Measurements from ENCODE around the gene SPRN.
"Not testable (repeated sequence)": the region's sequence is repeated elsewhere in the genome, so short reads cannot be mapped to it uniquely, and the experiment has no call there.

SPRN gene

GRCh38 chr10:133385214-133385613, 39.2 kb downstream of the SPRN start:
- no peaks in the 10 kb centered on the region for H3K36me3 ChIP-seq (ENCODE audit: insufficient read depth, low read length)
- no peak overlapping the region for H3K9ac ChIP-seq (ENCODE audit: low read length)
- H3K27ac ChIP-seq (ENCODE audit: low read depth, low read length): no peak overlapping the region
- H3K4me3 ChIP-seq (ENCODE audit: low read depth in 1 of 2, low read length in 2 of 2): no peak overlapping the region
- H3K9me3 ChIP-seq (ENCODE audit: low read length): no peaks in the 10 kb centered on the region
- H3K27me3 ChIP-seq (ENCODE audit: control insufficient read depth in 1 of 2, insufficient read depth in 2 of 2, low read length in 2 of 2): no peaks in the 10 kb centered on the region
- H3K4me1 ChIP-seq (ENCODE audit: insufficient read depth, low read length): no peaks in the 10 kb centered on the region

DNA sequence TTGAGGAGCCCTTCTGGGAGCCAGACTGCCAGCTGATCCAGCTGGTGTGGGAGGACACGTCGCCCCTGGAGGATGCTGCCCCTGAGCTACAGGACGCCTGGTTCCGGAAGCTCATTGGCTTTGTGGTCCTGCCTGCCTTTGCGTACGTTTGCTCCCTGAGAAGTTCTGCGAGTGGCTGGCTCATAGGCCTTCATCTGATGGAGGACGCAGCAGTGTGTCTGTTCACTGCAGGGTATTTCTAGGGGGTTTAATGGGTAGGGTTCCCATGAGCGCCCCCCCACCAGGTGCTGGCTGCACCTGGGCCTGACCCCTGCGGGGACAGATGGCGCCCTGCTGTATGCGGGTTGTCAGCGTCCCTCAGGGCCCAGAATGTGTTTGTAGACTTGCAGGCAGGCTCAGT, 40.4 kb downstream of the SPRN start:
- peaks cover 4% of the 10 kb centered on the region for H3K4me1 ChIP-seq (ENCODE audit: insufficient read depth, low read length)
- H3K9ac ChIP-seq (ENCODE audit: low read length): no peak overlapping the region
- H3K36me3 ChIP-seq (ENCODE audit: insufficient read depth, low read length): no peaks in the 10 kb centered on the region
- no peak overlapping the region for H3K27ac ChIP-seq (ENCODE audit: low read depth, low read length)
- no peaks in the 10 kb centered on the region for H3K27me3 ChIP-seq (ENCODE audit: control insufficient read depth in 1 of 2, insufficient read depth in 2 of 2, low read length in 2 of 2)
- H3K9me3 ChIP-seq (ENCODE audit: low read length): no peaks in the 10 kb centered on the region
- no peak overlapping the region for H3K4me3 ChIP-seq (ENCODE audit: low read depth in 1 of 2, low read length in 2 of 2)

GRCh38 chr10:133383551-133383950, 40.9 kb downstream of the SPRN start:
- no peaks in the 10 kb centered on the region for H3K36me3 ChIP-seq (ENCODE audit: insufficient read depth, low read length)

GRCh38 chr10:133381036-133381435, 43.4 kb downstream of the SPRN start:
- Histone ChIP-seq H3K4me1 (ENCODE audit: insufficient read depth, low read length) (peaks cover 11% of the 10 kb centered on the region), H3K27ac (ENCODE audit: low read depth, low read length) (no peak overlapping the region), H3K9me3 (ENCODE audit: low read length) (no peaks in the 10 kb centered on the region), H3K27me3 (ENCODE audit: control insufficient read depth in 1 of 2, insufficient read depth in 2 of 2, low read length in 2 of 2) (no peaks in the 10 kb centered on the region), H3K36me3 (ENCODE audit: insufficient read depth, low read length) (no peaks in the 10 kb centered on the region), H3K9ac (ENCODE audit: low read length) (no peak overlapping the region), H3K4me3 (ENCODE audit: low read depth in 1 of 2, low read length in 2 of 2) (no peak overlapping the region)

More at GRCh38 chr10:133383551-133383950, 40.9 kb downstream of the SPRN start:
- H3K4me1 ChIP-seq (ENCODE audit: insufficient read depth, low read length): peaks cover 4% of the 10 kb centered on the region
- H3K27me3 ChIP-seq (ENCODE audit: control insufficient read depth in 1 of 2, insufficient read depth in 2 of 2, low read length in 2 of 2): no peaks in the 10 kb centered on the region
- no peaks in the 10 kb centered on the region for H3K9me3 ChIP-seq (ENCODE audit: low read length)
- no peak overlapping the region for H3K27ac ChIP-seq (ENCODE audit: low read depth, low read length)
- no peak overlapping the region for H3K9ac ChIP-seq (ENCODE audit: low read length)
- no peak overlapping the region for H3K4me3 ChIP-seq (ENCODE audit: low read depth in 1 of 2, low read length in 2 of 2)

DNA sequence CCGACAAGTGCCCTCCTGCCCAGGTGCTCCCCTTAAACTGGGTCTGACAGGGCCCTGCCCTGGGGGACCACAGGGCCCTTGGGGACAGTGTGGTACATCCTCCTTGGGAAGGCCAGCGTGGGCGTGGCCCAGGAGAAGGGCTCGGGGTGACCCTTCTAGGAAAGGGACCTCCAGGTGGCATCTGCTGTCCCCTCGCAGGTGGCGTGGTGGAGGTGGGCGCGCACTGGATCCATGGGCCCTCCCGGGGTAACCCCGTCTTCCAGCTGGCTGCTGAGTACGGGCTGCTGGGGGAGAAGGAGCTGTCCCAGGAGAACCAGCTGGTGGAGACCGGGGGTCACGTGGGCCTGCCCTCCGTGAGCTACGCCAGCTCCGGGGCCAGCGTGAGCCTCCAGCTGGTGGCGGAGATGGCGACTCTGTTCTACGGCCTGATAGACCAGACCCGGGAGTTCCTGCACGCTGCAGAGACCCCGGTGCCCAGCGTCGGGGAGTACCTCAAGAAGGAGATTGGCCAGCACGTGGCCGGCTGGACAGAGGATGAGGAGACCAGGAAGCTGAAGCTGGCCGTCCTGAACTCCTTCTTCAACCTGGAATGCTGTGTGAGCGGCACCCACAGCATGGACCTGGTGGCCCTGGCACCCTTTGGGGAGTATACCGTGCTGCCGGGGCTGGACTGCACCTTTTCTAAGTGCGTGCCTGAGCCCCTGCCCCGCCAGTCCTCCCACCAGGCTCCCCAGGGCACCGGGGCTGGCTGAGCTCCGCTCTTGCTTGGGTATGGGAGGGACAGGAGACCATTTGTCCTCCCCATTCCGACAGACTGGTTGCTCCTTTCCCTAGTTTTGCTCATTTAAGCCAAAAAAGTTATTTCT, 44.4 kb downstream of the SPRN start:
- H3K27me3 ChIP-seq (ENCODE audit: control insufficient read depth in 1 of 2, insufficient read depth in 2 of 2, low read length in 2 of 2): no peaks in the 10 kb centered on the region
- H3K4me1 ChIP-seq (ENCODE audit: insufficient read depth, low read length): peaks cover 11% of the 10 kb centered on the region
- H3K4me3 ChIP-seq (ENCODE audit: low read depth in 1 of 2, low read length in 2 of 2): peak overlapping the region; percentile 52 to 87
- H3K9ac ChIP-seq (ENCODE audit: low read length): no peak overlapping the region
- H3K27ac ChIP-seq (ENCODE audit: low read depth, low read length): peak overlapping the region; percentile 68
- no peaks in the 10 kb centered on the region for H3K36me3 ChIP-seq (ENCODE audit: insufficient read depth, low read length)
- no peaks in the 10 kb centered on the region for H3K9me3 ChIP-seq (ENCODE audit: low read length)

GRCh38 chr10:133379152-133379800, 45.1 kb downstream of the SPRN start, which contains the start of gene PAOX:
Gene PAOX (plus strand): TSS chr10:133379262. CDS start chr10:133379317, 55 bp downstream.
- Histone ChIP-seq H3K9ac (ENCODE audit: low read length) (peak within 1 kb of the TSS; percentile 20), H3K36me3 (ENCODE audit: insufficient read depth, low read length) (no peaks in the 10 kb centered on the region), H3K4me3 (ENCODE audit: low read depth in 1 of 2, low read length in 2 of 2) (peak within 1 kb of the TSS; percentile 82 to 87), H3K9me3 (ENCODE audit: low read length) (no peaks in the 10 kb centered on the region), H3K27ac (ENCODE audit: low read depth, low read length) (peak within 1 kb of the TSS; percentile 86), H3K27me3 (ENCODE audit: control insufficient read depth in 1 of 2, insufficient read depth in 2 of 2, low read length in 2 of 2) (no peaks in the 10 kb centered on the region), H3K4me1 (ENCODE audit: insufficient read depth, low read length) (peaks cover 11% of the 10 kb centered on the region)

DNA sequence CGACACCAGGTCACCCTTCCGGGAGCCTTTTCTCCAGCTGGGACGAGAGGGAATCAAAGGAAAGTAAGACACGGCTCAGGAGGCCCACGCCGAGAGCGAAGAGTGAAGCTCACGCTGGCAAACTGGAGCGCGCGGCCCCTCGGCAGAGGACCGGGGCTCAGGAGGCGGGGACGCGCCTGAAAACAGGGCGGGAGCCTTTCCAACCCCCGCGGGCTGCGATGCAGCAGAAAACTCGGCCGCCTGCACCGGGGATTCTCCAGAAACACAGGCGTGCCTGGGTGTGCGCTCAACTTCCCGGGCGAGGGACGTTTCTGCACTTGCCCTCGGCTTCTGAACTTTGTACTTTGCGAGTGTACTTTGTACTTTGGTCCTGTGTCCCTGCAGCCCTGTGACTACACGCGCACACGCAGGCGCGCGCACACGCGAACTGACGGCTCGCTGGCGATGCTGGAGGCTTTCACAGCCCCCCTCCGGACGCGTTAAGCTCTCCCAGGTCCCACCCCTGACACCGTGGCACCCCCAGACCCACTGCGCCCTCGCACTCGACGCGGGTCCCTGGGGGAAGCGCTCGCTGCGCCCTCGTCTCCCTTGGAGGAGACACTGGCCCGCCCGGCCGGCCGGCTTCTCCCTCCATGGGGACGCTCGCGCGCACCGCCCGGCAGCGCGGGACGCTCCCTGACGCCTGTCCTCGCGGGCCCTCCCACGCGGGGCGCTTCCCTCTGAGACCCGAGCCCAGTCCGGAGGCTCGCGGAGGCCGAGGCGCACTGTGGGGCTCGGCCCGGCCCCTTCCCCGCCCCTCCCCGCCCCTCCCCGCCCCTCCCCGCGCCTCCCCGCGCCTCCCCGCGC, 46.0 kb downstream of the SPRN start:
- H3K9me3 ChIP-seq (ENCODE audit: low read length): no peaks in the 10 kb centered on the region
- H3K9ac ChIP-seq (ENCODE audit: low read length): peak overlapping the region; percentile 20
- no peaks in the 10 kb centered on the region for H3K27me3 ChIP-seq (ENCODE audit: control insufficient read depth in 1 of 2, insufficient read depth in 2 of 2, low read length in 2 of 2)
- no peaks in the 10 kb centered on the region for H3K36me3 ChIP-seq (ENCODE audit: insufficient read depth, low read length)
- H3K4me1 ChIP-seq (ENCODE audit: insufficient read depth, low read length): peaks cover 11% of the 10 kb centered on the region
- peak overlapping the region; percentile 52 to 82 for H3K4me3 ChIP-seq (ENCODE audit: low read depth in 1 of 2, low read length in 2 of 2)
- peak overlapping the region; percentile 86 for H3K27ac ChIP-seq (ENCODE audit: low read depth, low read length)

DNA sequence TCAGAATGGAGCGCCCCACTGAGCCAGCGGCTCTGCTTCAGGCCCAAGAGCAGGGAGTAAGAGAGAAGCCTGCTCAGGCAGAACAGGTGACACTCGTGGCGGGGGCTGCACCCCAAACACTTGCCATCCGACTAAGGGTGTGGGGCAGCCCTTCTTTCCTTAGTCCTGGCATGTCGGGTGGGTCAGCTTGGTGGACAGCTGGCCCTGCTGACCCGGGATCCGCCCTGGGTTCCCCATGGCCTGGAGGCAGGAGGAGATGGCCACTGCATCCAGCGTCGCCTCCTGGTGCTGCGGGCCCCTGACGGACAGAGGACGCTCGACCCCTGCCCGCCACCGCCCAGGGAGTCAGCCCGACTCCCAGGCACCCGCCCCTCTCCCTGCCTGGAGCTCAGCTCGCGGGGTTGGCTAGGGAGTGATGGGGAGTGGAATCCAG, 46.6 kb downstream of the SPRN start:
- peak overlapping the region; percentile 20 for H3K9ac ChIP-seq (ENCODE audit: low read length)
- H3K27me3 ChIP-seq (ENCODE audit: control insufficient read depth in 1 of 2, insufficient read depth in 2 of 2, low read length in 2 of 2): no peaks in the 10 kb centered on the region
- H3K9me3 ChIP-seq (ENCODE audit: low read length): no peaks in the 10 kb centered on the region
- peak overlapping the region; percentile 52 to 82 for H3K4me3 ChIP-seq (ENCODE audit: low read depth in 1 of 2, low read length in 2 of 2)
- H3K27ac ChIP-seq (ENCODE audit: low read depth, low read length): peak overlapping the region; percentile 86
- H3K36me3 ChIP-seq (ENCODE audit: insufficient read depth, low read length): no peaks in the 10 kb centered on the region
- H3K4me1 ChIP-seq (ENCODE audit: insufficient read depth, low read length): peaks cover 11% of the 10 kb centered on the region

GRCh38 chr10:133377025-133377817, 47.2 kb downstream of the SPRN start:
- no peaks in the 10 kb centered on the region for H3K27me3 ChIP-seq (ENCODE audit: control insufficient read depth in 1 of 2, insufficient read depth in 2 of 2, low read length in 2 of 2)
- H3K27ac ChIP-seq (ENCODE audit: low read depth, low read length): no peak overlapping the region
- H3K4me3 ChIP-seq (ENCODE audit: low read depth in 1 of 2, low read length in 2 of 2): peak overlapping the region in 1 of 2 donors; percentile 82
- no peaks in the 10 kb centered on the region for H3K36me3 ChIP-seq (ENCODE audit: insufficient read depth, low read length)
- no peak overlapping the region for H3K9ac ChIP-seq (ENCODE audit: low read length)
- no peaks in the 10 kb centered on the region for H3K9me3 ChIP-seq (ENCODE audit: low read length)
- H3K4me1 ChIP-seq (ENCODE audit: insufficient read depth, low read length): peaks cover 11% of the 10 kb centered on the region

- not testable (repeated sequence) for H3K9ac ChIP-seq (ENCODE audit: low read length); H3K4me3 ChIP-seq (ENCODE audit: low read depth in 1 of 2, low read length in 2 of 2); H3K9me3 ChIP-seq (ENCODE audit: low read length); H3K27ac ChIP-seq (ENCODE audit: low read depth, low read length); H3K36me3 ChIP-seq (ENCODE audit: insufficient read depth, low read length); H3K27me3 ChIP-seq (ENCODE audit: control insufficient read depth in 1 of 2, insufficient read depth in 2 of 2, low read length in 2 of 2)
- peaks cover 11% of the 10 kb centered on the region for H3K4me1 ChIP-seq (ENCODE audit: insufficient read depth, low read length)
Measured at GRCh38 chr10:133376183-133376582, 48.2 kb downstream of the SPRN start.
